Calu3 (cell line): ENCODE data around the gene CRYGN. TPM values are rescaled to one million over a fixed set of nuclear protein-coding genes. Genes with fewer than 3 reads are reported as not detected.

Experiments
- BruUV-seq: library from RNA; stranded (reverse); fragments of 400-500 nt; replicated peaks from 2 replicates; lab custom pipeline; 2021; lab: Mats Ljungman, UMichigan
- CTCF ChIA-PET: fragments of 300-600 bp; sonication (Branson Sonifier 250); formaldehyde crosslinking; loops from one replicate; lab custom pipeline; 2022; ENCODE audit warnings: antibody characterized with exemption; lab: Charles Lee
- DNase-seq: peaks from one replicate; pipeline ENCODE4 v3.0.0; 2022
- H3K27ac Mint-ChIP-seq: one replicate; pipeline ENCODE4 v1.8.0; 2022; ENCODE audit warnings: mixed read lengths; ENCODE audit not compliant: unreplicated experiment
- H3K27me3 Mint-ChIP-seq: one replicate; pipeline ENCODE4 v1.8.0; 2022; ENCODE audit warnings: mixed read lengths; ENCODE audit not compliant: unreplicated experiment
- H3K36me3 Mint-ChIP-seq: one replicate; pipeline ENCODE4 v1.8.0; 2022; ENCODE audit warnings: mild to moderate bottlenecking, moderate library complexity, mixed read lengths; ENCODE audit not compliant: insufficient read depth, unreplicated experiment
- H3K4me1 Mint-ChIP-seq: one replicate; pipeline ENCODE4 v1.8.0; 2022; ENCODE audit warnings: mild to moderate bottlenecking, low read depth, mixed read lengths; ENCODE audit not compliant: unreplicated experiment
- H3K4me3 Mint-ChIP-seq: one replicate; pipeline ENCODE4 v1.8.0; 2022; ENCODE audit warnings: mild to moderate bottlenecking, low read depth, moderate library complexity, mixed read lengths; ENCODE audit not compliant: unreplicated experiment
- H3K9me3 Mint-ChIP-seq: one replicate; pipeline ENCODE4 v1.8.0; 2022; ENCODE audit warnings: low read depth, mixed read lengths; ENCODE audit not compliant: unreplicated experiment
- CTCF ChIP-seq: fragments of 200-600 bp; IDR thresholded peaks from one replicate; pipeline ENCODE4 v1.8.0; 2022; ENCODE audit warnings: antibody characterized with exemption; ENCODE audit not compliant: unreplicated experiment
- intact Hi-C: fragments of 100-400 bp; cut with micrococcal nuclease; formaldehyde crosslinking; loops from one replicate; pipeline ENCODE4 v1.10.0; 2022; ENCODE audit not compliant: unreplicated experiment
- total RNA-seq: library from RNA; stranded (reverse); gene quantifications from 2 replicates; pipeline ENCODE4 v1.2.3, GENCODE V29; 2022

CRYGN gene
- total RNA-seq, 1 experiment from 2014 or later = not detected

GRCh38 chr7:151444632-151445031, 4.7 kb upstream of the CRYGN start:
- Mint-ChIP-seq H3K27ac (no peak overlapping the region), H3K9me3 (no peaks in the 10 kb centered on the region), H3K36me3 (no peaks in the 10 kb centered on the region), H3K4me1 (no peaks in the 10 kb centered on the region), H3K4me3 (no peak overlapping the region), H3K27me3 (peaks cover 49% of the 10 kb centered on the region)
- CTCF ChIA-PET = no interaction called here
- no TSS peak for BruUV-seq
- intact Hi-C loops = loop anchor here (5.0 kb wide), 1 partner anchor 42 kb away; no protein-coding TSS in a partner anchor
- DNase-seq = no peak
- no peak for TF ChIP-seq CTCF

GRCh38 chr7:151442776-151443496, 3.0 kb upstream of the CRYGN start:
- BruUV-seq = no TSS peak
- Mint-ChIP-seq H3K9me3 (no peaks in the 10 kb centered on the region), H3K36me3 (no peaks in the 10 kb centered on the region), H3K4me3 (no peak overlapping the region), H3K4me1 (no peaks in the 10 kb centered on the region), H3K27ac (no peak overlapping the region), H3K27me3 (peaks cover 54% of the 10 kb centered on the region)
- no peak for DNase-seq
- no peak for TF ChIP-seq CTCF
- CTCF ChIA-PET = interaction anchor here (1.2 kb wide), 1 partner anchor 75 kb away, joined by 4 read pairs; no protein-coding TSS in a partner anchor
- intact Hi-C loops = no loop called here

GRCh38 chr7:151440799-151441445, 981 bp upstream of the CRYGN start:
- Mint-ChIP-seq H3K27me3 (peaks cover 58% of the 10 kb centered on the region), H3K4me3 (no peak overlapping the region), H3K4me1 (no peaks in the 10 kb centered on the region), H3K36me3 (no peaks in the 10 kb centered on the region), H3K9me3 (no peaks in the 10 kb centered on the region), H3K27ac (no peak overlapping the region)
- BruUV-seq = no TSS peak
- intact Hi-C loops = no loop called here
- DNase-seq = no peak
- TF ChIP-seq CTCF = no peak
- CTCF ChIA-PET = interaction anchor here (0.6 kb wide), 1 partner anchor 26 kb away, joined by 3 read pairs; no protein-coding TSS in a partner anchor

DNA sequence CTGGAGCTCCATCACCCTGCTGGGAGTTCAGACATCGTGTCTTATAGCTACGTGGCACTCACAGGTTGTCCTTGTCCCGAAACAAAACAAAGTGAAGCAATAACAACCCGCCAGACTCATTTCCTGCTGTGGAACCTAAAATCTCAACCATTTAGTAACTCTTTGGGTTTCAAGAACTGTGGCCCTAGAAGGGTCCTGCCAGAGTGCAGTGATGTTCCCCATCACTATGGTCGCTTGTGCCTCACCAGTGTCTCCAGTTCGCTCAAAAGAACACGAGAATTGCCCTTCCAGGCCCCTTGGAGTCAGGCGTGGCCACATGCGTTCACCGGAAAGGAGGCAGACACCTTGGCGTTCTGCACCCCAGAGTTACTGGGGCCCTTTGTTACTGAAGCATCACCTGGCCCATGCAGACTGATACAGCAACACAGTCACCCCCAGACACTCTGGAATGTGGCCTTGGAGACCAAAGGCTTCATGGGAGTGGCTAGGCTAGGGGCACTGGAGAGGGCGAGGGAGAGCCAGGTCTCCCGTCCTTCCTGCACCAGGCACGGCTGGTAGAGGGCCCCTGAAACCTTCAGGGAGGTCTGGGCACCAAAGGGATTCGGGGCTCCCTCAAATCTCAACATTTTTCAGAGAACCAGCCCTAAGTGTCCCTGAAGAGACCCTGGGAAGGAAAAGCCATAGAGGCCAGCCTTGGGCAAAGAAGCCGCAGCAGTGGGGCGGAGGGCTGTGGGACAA, 908 bp downstream of the CRYGN start:
- Mint-ChIP-seq H3K4me1 (no peaks in the 10 kb centered on the region), H3K36me3 (no peaks in the 10 kb centered on the region), H3K27me3 (peaks cover 68% of the 10 kb centered on the region), H3K4me3 (peak overlapping the region; percentile 64), H3K9me3 (no peaks in the 10 kb centered on the region), H3K27ac (no peak overlapping the region)
- intact Hi-C loops = no loop called here
- no peak for DNase-seq
- TF ChIP-seq CTCF = no peak
- no TSS peak for BruUV-seq
- CTCF ChIA-PET = no interaction called here
